GM19463 (cell line): Measurements from ENCODE around the gene FREY1.

ENCODE experiments used
- ATAC-seq: cut with Tn5 transposase; IDR thresholded peaks from one replicate; pipeline ENCODE4 v1.9.1; 2021; ENCODE audit warnings: mild to moderate bottlenecking, moderate library complexity; ENCODE audit not compliant: unreplicated experiment

FREY1 gene

DNA sequence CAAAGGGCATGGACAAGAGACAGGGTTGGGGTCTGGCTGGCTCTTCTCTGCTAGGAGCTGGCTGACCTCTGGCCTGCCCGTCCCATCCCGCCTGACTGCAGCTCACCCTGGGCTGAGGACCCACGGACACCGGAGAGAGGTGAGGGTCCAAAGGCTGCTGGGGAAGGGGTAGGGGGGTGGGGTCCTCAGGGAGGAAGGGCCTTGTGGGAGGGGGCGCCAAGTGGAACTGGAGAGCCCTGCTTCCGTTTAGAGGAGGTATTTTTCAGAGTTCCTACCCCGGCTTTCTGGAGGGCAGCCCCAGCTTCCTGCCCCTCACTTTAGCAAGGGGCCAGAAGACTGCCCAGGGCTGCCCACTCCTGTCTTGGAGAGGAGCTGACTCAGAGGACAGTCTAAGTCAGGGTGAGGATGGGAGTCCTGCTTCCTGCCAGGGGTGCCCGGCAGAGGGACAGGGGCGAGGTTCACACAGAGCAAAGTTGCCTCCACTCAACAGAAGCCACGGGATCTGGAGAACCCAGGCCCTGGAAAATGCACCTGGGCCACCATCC, 22.5 kb upstream of the FREY1 start:
- ATAC-seq: peak; percentile 6

DNA sequence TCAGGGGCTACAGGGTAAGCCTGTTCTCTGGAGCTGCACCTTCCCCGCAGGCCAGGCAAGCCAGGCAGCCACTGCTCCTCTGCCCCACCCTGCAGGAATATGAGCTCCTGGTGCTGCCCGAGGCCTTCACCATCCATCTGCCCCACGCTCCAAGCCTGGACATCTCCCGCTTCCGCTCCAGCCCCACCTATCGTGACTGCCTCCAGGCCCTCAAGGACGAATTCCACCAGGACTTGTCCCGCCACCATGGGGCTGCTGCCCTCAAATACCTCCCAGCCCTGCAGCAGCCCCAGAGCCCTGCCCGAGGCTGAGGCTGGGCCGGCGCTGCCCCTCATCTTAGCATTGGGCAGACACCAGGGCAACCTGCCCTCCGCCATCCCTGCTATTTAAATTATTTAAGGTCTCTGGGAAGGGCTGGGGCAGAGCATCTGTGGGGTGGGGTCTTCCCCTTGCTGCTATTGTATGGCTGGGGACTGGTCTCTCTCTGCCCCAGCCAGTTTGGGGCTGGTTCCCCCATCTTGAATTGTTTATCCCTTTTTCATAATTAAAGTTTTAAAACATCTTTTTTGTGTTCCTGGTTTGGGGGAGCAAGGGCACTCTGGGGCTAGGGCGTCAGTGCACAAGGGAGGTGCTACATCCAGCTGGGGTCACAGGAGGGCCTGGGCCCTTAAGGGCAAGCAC, 21.6 kb upstream of the FREY1 start:
- no peak for ATAC-seq

DNA sequence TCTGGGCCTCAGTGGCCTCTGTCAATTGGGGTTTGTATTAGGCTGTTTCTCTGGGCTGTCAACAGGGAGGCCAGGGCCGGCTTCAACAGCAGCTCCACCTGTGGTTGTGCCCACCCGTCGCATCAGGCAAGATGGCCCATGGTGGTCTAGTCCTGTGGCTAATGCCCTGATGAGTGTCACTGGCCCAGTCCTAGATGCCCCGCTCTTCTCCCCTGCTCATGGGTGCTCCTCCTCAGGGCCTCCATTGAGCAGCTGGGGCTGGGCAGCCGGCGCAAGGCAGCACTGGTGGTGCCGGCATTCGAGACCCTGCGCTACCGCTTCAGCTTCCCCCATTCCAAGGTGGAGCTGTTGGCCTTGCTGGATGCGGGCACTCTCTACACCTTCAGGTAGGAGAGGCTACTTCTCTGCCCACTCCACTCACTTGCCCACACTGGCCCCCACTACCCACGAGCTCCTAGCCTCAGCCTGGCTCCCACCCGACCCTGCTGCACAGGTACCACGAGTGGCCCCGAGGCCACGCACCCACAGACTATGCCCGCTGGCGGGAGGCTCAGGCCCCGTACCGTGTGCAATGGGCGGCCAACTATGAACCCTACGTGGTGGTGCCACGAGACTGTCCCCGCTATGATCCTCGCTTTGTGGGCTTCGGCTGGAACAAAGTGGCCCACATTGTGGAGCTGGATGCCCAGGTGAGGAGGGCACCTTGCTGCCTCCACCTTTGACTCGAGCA, 20.8 kb upstream of the FREY1 start:
- no peak for ATAC-seq

- no peak for ATAC-seq
These were observed 20.2 kb upstream of the FREY1 start for GRCh38 chr11:45927332-45927683.

GRCh38 chr11:45926536-45927331, 19.7 kb upstream of the FREY1 start:
- no peak for ATAC-seq

- no peak for ATAC-seq
These were observed 18.9 kb upstream of the FREY1 start for GRCh38 chr11:45926001-45926401.

DNA sequence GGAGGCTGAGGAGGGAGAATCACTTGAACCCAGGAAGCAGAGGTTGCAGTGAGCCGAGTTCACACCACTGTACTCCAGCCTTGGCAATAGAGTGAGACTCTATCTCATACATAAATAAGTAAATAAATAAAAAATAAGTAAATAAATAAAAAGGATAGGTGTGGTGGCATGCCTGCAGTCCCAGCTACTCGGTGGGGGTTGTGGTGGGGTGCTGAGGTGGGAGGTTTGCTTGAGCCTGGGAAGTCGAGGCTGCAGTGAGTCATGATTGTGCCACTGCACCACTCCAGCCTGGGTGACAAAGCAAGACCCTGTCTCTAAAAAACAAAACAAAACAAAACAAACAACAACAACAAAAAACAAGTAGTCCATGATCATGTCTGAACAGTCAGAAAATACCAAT, 18.5 kb upstream of the FREY1 start:
- ATAC-seq: no peak

GRCh38 chr11:45924927-45925326, 17.9 kb upstream of the FREY1 start:
- no peak for ATAC-seq

DNA sequence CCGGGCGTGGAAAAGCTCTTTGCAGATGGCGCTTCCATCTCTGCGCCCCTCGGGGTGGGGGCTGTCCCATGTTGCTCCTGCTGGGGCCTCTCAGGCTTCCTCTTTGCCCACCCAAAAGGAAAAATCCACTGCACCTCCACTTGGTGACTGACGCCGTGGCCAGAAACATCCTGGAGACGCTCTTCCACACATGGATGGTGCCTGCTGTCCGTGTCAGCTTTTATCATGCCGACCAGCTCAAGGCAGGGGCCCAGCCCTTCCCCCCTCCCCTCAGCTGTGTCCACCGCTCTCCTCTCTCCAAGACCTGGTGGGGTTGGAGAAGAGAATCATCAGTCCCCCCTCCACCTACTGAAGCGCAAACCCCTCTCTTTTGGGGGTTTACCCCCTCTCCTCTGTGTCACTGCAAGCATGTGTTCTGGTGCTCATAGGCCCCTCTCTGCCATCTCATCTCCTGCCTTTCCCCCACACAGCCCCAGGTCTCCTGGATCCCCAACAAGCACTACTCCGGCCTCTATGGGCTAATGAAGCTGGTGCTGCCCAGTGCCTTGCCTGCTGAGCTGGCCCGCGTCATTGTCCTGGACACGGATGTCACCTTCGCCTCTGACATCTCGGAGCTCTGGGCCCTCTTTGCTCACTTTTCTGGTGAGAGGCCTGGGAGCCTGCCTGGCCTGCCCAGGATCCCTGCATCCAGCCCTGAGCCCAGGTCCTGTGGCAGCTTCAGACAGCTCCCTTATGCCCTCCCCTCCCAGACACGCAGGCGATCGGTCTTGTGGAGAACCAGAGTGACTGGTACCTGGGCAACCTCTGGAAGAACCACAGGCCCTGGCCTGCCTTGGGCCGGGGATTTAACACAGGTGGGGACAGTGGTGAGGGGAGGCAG, 17.2 kb upstream of the FREY1 start:
- ATAC-seq: no peak

GRCh38 chr11:45922425-45923082, 15.5 kb upstream of the FREY1 start, which contains the start of gene LARGE2:
Gene LARGE2, plus strand, starts transcription at chr11:45922656. Its CDS starts 227 bp downstream, at chr11:45922883.
- no peak for ATAC-seq

- ATAC-seq: no peak
These were observed 14.7 kb upstream of the FREY1 start for GRCh38 chr11:45921561-45922424.

DNA sequence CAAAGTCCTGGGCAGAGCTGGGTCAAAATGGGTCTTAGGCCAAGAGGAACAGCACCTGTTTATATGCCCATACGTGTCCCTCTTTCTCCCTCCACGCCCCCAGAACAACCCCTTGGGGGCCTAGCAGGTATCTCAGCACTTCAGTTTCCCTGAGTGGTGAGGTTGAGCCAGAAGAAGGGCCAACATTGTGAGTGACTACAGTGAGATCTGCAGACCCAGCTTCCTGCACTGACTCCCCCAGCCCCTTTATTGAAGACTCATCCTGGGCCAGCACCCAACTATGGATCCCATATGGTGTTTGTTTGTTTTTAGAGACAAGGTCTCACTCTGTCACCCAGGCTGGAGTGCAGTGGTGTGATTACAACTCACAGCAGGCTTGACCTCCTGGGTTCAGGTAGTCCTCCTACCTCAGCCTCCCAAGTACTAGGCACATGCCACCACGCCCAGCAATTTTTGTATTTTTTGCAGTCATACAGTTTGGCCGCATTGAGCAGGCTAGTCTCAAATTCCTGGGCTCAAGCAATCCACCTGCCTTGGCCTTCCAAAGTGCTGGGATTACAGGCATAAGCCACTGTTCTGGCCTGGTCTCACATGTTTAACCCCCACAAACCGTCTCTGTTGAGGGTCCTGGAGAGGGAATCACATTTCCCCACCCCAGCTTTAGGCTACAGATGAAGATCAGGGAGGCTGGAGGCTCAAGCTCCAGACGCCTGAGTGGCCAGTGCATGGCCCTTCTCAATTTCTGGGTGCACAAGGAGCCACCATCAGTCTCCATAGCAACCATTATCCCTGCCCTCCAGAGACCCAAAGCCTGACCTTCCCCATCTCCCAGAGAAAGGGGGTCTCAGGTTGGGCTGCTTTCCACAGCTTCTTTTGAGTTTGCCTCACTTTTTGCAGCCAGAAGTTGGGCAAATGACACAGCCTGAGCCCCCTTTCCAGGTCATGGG, 13.7 kb upstream of the FREY1 start:
- no peak for ATAC-seq

DNA sequence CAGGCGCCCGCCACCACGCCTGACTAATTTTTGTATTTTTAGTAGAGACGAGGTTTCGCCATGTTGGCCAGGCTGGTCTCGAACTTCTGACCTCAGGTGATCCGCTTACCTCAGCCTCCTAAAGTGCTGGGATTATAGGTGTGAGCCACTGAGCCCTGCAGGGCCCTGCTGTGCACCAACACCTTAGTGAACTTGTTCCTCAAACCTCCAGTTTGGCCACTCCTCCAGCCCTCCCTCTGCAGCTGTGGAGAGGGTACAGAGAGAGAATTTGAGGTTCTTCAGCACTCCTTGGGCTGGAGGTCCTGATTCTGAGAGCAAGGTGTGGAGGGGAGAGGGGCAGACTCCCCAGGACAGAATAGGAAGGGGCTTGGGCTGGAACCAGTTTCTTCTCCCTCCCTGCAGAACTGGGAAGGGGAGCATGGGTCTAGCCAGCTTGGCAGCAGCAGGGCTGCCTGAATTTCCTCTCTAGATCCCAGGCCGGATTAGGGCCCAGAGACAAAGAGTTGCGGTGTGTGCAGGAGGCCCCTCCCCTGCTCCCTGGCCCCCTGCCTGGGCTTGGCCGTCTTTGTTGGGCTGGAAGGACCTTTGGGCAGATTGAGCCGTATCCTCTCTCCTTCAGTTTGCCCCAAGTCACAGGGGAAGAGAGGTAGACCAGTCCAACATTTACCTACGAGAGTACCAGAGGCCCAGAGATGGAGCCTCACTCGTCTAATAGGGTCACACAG, 12.9 kb upstream of the FREY1 start:
- ATAC-seq: no peak

- no peak for ATAC-seq
These were observed 12.0 kb upstream of the FREY1 start for GRCh38 chr11:45918962-45919675.

- no peak for ATAC-seq
These were observed 11.4 kb upstream of the FREY1 start for GRCh38 chr11:45918331-45918941.

DNA sequence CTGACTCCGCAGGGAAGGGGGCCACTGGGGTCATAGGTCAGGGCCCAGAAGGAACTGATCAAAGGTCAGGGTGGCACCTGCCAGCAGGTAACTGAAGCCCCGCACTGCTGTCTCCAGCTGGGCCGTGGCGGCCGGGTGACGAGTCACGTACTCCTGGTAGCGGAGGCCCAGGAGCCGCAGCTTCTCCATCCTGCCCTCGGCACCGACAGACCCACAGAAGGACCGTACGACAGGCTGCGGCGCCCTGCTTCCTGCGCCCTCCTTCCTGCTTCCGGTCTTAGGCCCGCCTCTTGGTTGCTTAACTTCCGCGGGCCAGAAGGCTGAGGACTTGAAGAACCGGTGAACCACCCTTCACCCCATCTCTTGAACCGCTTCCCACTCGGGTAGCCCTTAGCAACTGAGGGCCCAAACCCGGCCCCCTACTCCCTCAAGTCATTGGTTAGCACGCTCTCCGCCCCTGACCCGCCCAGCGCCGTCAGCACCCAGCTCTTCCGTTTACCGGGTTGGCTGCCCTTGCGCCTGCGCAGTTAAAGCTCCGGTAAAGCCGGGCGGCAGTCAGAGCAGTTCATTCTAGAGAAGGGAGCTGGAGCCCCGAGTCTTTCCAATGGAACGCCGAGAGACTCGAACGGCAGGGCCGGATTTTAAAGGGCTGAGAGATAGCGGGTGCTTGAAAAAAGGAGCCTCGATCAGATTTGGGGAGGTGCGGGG, 10.7 kb upstream of the FREY1 start, which contains the start of gene PEX16:
TSS of gene PEX16 (minus strand) at position 255 of the 708 bp plus-strand sequence. CDS start at position 189, 66 bp downstream.
- ATAC-seq: peak; percentile 93
